Ishikawa (cell line): ENCODE data around the gene DOK1.

Source experiments
- CEBPB ChIP-seq: IDR thresholded peaks from 2 replicates; pipeline ENCODE4 v1.6.1; 2012
- CREB1 ChIP-seq: IDR thresholded peaks from 2 replicates; pipeline ENCODE4 v1.6.1; 2012; ENCODE audit warnings: low read depth
- EGR1 ChIP-seq: IDR thresholded peaks from 2 replicates; pipeline ENCODE4 v1.6.1; 2012
- EP300 ChIP-seq: IDR thresholded peaks from 2 replicates; pipeline ENCODE4 v1.6.1; 2012; ENCODE audit warnings: borderline replicate concordance
- FOXM1 ChIP-seq: IDR thresholded peaks from 2 replicates; pipeline ENCODE4 v1.6.1; 2012; ENCODE audit warnings: low read depth, borderline replicate concordance
- MAX ChIP-seq: IDR thresholded peaks from 2 replicates; pipeline ENCODE4 v1.6.1; 2012
- NFIC ChIP-seq: IDR thresholded peaks from 2 replicates; pipeline ENCODE4 v1.6.1; 2012
- RAD21 ChIP-seq: IDR thresholded peaks from 2 replicates; pipeline ENCODE4 v1.6.1; 2012; ENCODE audit warnings: low read depth
- TAF1 ChIP-seq: IDR thresholded peaks from 2 replicates; pipeline ENCODE4 v1.6.1; 2012; ENCODE audit warnings: low read depth, mild to moderate bottlenecking
- TCF12 ChIP-seq: IDR thresholded peaks from 2 replicates; pipeline ENCODE4 v1.6.1; 2012; ENCODE audit warnings: low read depth
- TEAD4 ChIP-seq: IDR thresholded peaks from 2 replicates; pipeline ENCODE4 v1.6.1; 2012
- YY1 ChIP-seq: IDR thresholded peaks from 2 replicates; pipeline ENCODE4 v1.6.1; 2012; ENCODE audit warnings: low read depth
- ZBTB7A ChIP-seq: IDR thresholded peaks from 2 replicates; pipeline ENCODE4 v1.6.1; 2012; ENCODE audit warnings: low read depth
- TF ChIP-seq, protein P1 (sequence below): IDR thresholded peaks from 2 replicates; pipeline ENCODE4 v1.6.1; 2012
- TF ChIP-seq, protein P2 (sequence below): IDR thresholded peaks from 2 replicates; pipeline ENCODE4 v1.6.1; 2012; ENCODE audit warnings: low read depth, mild to moderate bottlenecking

The DOK1 gene

DNA sequence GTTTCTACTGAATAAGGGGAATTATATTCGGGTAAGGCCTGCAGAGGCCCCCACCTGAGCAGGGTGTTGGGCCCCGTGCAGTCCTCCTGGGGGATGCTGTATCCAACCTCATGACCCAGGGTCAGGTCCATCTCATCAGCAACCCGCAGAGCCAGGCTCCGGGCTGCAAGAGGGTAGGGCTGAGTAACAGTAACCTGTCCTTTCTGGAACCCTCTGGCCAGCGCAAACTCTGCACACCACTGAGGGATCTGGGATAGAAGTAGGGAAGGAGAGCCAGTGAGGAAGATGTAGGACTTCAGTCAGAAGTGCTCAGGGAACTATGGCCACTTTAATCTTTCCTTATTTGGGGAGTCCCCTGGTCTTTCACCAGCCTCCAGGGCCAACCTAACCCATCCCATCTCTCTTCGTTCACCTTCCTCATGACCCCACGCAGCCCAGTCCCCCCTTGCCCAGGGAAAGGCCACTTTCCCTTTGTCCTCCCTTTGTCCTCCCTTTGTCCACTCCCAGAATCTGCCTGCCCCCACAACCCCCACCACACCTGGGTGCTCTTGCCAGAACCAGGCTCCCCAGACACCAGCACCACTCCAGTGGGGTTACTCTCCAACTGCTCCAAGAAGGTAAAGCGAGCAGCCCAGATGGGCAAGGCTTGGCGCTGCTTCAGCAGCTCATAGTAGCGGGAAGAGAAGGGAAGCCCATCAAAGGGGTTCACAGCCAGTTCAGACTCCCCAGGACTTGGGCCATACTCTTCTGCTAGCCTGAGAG is 29.4 kb upstream of the DOK1 start:
- TF ChIP-seq EGR1 = no peak
- TF ChIP-seq YY1 = no peak
- TF ChIP-seq, protein P1, sequence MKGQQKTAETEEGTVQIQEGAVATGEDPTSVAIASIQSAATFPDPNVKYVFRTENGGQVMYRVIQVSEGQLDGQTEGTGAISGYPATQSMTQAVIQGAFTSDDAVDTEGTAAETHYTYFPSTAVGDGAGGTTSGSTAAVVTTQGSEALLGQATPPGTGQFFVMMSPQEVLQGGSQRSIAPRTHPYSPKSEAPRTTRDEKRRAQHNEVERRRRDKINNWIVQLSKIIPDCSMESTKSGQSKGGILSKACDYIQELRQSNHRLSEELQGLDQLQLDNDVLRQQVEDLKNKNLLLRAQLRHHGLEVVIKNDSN = no peak
- TF ChIP-seq EP300 = no peak
- TF ChIP-seq RAD21 = no peak
- no peak for TF ChIP-seq CREB1
- no peak for TF ChIP-seq CEBPB
- TF ChIP-seq MAX = no peak
- no peak for TF ChIP-seq NFIC
- TF ChIP-seq, protein P2, sequence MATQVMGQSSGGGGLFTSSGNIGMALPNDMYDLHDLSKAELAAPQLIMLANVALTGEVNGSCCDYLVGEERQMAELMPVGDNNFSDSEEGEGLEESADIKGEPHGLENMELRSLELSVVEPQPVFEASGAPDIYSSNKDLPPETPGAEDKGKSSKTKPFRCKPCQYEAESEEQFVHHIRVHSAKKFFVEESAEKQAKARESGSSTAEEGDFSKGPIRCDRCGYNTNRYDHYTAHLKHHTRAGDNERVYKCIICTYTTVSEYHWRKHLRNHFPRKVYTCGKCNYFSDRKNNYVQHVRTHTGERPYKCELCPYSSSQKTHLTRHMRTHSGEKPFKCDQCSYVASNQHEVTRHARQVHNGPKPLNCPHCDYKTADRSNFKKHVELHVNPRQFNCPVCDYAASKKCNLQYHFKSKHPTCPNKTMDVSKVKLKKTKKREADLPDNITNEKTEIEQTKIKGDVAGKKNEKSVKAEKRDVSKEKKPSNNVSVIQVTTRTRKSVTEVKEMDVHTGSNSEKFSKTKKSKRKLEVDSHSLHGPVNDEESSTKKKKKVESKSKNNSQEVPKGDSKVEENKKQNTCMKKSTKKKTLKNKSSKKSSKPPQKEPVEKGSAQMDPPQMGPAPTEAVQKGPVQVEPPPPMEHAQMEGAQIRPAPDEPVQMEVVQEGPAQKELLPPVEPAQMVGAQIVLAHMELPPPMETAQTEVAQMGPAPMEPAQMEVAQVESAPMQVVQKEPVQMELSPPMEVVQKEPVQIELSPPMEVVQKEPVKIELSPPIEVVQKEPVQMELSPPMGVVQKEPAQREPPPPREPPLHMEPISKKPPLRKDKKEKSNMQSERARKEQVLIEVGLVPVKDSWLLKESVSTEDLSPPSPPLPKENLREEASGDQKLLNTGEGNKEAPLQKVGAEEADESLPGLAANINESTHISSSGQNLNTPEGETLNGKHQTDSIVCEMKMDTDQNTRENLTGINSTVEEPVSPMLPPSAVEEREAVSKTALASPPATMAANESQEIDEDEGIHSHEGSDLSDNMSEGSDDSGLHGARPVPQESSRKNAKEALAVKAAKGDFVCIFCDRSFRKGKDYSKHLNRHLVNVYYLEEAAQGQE = no peak
- no peak for TF ChIP-seq FOXM1
- no peak for TF ChIP-seq TEAD4
- TF ChIP-seq TAF1 = no peak

GRCh38 chr2:74525717-74526648 is 28.5 kb upstream of the DOK1 start, which contains the start of gene DQX1:
Gene DQX1 (minus strand): TSS chr2:74526231. CDS start chr2:74525729, 502 bp downstream.
- TF ChIP-seq TCF12 (no peak), EGR1 (no peak), MAX (no peak), CEBPB (no peak), TAF1 (no peak)
- TF ChIP-seq, protein P1 = 0 out of 2 replicates have a peak, but pooled peaks have one; percentile 5

GRCh38 chr2:74526649-74527230 is 27.8 kb upstream of the DOK1 start:
- no peak for TF ChIP-seq TEAD4
- TF ChIP-seq MAX = no peak
- no peak for TF ChIP-seq TCF12
- TF ChIP-seq NFIC = no peak
- TF ChIP-seq RAD21 = no peak
- TF ChIP-seq TAF1 = no peak
- no peak for TF ChIP-seq ZBTB7A
- no peak for TF ChIP-seq YY1
- TF ChIP-seq, protein P2 = no peak
- no peak for TF ChIP-seq FOXM1
- TF ChIP-seq, protein P1 = no peak
- no peak for TF ChIP-seq EGR1
- no peak for TF ChIP-seq CREB1
- no peak for TF ChIP-seq EP300
- no peak for TF ChIP-seq CEBPB

- TF ChIP-seq NFIC (no peak), ZBTB7A (no peak), FOXM1 (no peak)
These were observed 26.8 kb upstream of the DOK1 start for GRCh38 chr2:74527741-74528140.
